Measurements from ENCODE around the gene DMTF1. TPM values are rescaled to one million over a fixed set of nuclear protein-coding genes. Genes with fewer than 3 reads are reported as not detected.
A peak's percentile ranks its signal among the peaks of the same experiment; 100 is the strongest.

DMTF1 gene
- total RNA-seq, 3 donors from 2014 or later, result 85.9 to 185 (median 118) TPM

DNA sequence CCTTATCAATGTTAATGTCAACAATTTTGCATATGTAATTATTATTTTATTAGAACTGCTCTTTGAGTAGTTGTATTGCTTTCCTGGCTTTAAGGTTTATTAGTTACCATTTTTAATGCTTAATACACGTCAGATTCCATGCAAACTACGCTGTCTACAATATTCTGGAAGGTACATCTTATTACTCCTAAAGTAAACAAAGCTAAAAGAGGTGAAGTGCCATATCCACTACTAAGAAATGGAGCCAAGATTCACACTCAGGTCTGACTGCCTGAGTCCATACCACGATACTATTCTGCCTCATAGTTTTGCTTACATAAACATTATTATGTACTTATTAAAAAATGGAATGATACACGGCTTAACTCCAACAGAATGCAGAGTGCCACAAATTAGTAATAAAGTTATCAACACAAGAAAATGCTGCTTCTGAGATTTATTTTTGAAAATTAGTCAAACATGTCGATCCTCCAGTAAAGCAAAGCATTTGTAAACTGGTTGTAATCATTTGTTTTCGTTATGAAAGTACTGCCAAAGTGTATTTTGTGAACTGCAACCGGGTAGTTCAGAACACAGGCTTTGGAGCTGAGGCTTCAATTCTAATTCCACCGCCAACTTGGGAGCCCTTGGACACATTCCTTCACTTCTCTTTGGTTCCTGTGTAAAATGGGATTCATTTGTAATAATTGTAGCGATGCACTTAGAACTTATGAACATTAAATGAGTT, 1.1 kb upstream of the DMTF1 start:
- H3K27me3 ChIP-seq, result no peaks in the 10 kb centered on the region
- no peak for TF ChIP-seq POLR2A (IDR thresholded peaks at IDR 0.05)
- TF ChIP-seq, protein P1, sequence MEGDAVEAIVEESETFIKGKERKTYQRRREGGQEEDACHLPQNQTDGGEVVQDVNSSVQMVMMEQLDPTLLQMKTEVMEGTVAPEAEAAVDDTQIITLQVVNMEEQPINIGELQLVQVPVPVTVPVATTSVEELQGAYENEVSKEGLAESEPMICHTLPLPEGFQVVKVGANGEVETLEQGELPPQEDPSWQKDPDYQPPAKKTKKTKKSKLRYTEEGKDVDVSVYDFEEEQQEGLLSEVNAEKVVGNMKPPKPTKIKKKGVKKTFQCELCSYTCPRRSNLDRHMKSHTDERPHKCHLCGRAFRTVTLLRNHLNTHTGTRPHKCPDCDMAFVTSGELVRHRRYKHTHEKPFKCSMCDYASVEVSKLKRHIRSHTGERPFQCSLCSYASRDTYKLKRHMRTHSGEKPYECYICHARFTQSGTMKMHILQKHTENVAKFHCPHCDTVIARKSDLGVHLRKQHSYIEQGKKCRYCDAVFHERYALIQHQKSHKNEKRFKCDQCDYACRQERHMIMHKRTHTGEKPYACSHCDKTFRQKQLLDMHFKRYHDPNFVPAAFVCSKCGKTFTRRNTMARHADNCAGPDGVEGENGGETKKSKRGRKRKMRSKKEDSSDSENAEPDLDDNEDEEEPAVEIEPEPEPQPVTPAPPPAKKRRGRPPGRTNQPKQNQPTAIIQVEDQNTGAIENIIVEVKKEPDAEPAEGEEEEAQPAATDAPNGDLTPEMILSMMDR (IDR thresholded peaks at IDR 0.05), result no peak
- no peak for TF ChIP-seq POLR2AphosphoS5 (IDR thresholded peaks at IDR 0.05)
- H3K4me3 ChIP-seq, result peak overlapping the region; percentile 70 to 95 (median 77)
- no peaks in the 10 kb centered on the region for H3K36me3 ChIP-seq
- H3K4me1 ChIP-seq, result peaks cover 0 to 9% of the 10 kb centered on the region in 2 donors
- intact Hi-C loops (cut with DNase I; ENCODE audit: low total_unique reads), result loop anchor here (2.0 kb wide), 1 partner anchor 68 kb away; the partner anchor contains the start of gene TMEM243
- peak overlapping the region; percentile 97 to 99 for H3K27ac ChIP-seq
- DNase-seq (ENCODE audit: low spot score in 2 of 2), result no peak
- no peaks in the 10 kb centered on the region for H3K9me3 ChIP-seq

DNA sequence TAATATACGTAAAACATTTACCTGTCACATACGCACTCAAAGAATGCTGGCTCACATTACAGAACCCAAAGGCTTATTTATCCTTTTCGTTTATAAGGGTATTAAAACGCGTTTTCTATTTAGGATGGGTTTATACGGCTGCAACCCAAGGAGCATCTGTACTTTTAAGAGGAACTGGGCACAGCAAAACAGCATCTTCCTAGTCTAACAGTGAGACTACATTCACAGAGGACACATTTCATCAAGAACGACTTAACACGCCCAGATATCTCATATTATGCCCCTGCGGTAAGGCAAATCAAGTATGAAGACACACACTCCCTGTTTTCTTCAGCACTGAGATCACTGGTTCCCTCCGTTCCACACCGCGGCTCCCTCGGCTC, 533 bp upstream of the DMTF1 start:
- TF ChIP-seq POLR2AphosphoS5 (IDR thresholded peaks at IDR 0.05) (no peak), POLR2A (IDR thresholded peaks at IDR 0.05) (no peak)
- Histone ChIP-seq H3K9me3 (no peaks in the 10 kb centered on the region), H3K36me3 (no peaks in the 10 kb centered on the region), H3K27ac (peak overlapping the region; percentile 97 to 99), H3K4me3 (peak overlapping the region; percentile 70 to 95 (median 77)), H3K4me1 (peaks cover 0 to 14% of the 10 kb centered on the region in 2 donors), H3K27me3 (no peaks in the 10 kb centered on the region)
- no peak for DNase-seq (ENCODE audit: low spot score in 2 of 2)
- intact Hi-C loops (cut with DNase I; ENCODE audit: low total_unique reads), result loop anchor here (2.0 kb wide), 1 partner anchor 67 kb away; the partner anchor contains the start of gene TMEM243

DNA sequence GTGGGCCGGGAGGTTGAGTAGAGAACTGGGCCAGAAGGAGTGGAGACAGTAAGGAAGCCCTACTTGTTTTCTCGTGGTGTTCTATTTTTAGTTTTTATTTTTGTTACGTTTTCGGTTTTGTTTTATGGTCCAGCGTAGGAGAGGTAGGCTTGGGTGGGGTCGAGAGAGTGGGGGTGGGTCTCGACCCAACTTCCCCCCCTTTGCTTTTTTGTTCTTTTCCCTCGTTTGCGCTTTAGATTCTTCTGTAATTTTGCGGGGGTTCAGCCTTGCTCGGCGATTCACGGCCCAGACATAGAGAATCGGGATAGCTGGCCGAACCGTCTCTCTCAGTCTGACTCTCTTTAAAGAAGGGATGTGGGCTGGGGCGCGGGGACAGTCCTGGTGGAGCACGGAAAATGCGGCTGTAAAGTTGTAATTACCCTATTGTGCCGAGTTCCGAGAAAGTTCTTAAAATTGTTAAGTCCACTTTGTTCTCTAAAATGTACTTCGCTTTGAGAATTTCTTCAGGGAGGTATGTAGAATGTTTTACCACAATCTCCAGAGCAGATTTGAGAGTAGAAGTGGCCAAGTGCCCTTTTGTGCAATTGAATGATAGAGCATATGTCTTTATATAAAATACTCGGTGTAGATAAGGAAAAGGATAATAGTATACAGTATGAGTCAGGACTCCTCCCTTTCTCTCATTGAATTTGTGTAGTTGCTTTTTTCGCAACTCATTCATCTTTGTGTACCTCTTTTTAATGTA, 816 bp downstream of the DMTF1 start:
- TF ChIP-seq, protein P1 (IDR thresholded peaks at IDR 0.05), result no peak
- TF ChIP-seq POLR2AphosphoS5 (IDR thresholded peaks at IDR 0.05) (no peak), POLR2A (IDR thresholded peaks at IDR 0.05) (no peak)
- Histone ChIP-seq H3K9me3 (no peaks in the 10 kb centered on the region), H3K4me1 (peaks cover 0 to 14% of the 10 kb centered on the region in 2 donors), H3K4me3 (peak overlapping the region; percentile 70 to 95 (median 77)), H3K36me3 (no peaks in the 10 kb centered on the region), H3K27ac (peak overlapping the region; percentile 97 to 99), H3K27me3 (no peaks in the 10 kb centered on the region)
- intact Hi-C loops (cut with DNase I; ENCODE audit: low total_unique reads), result no loop called here
- DNase-seq (ENCODE audit: low spot score in 2 of 2), result peak; percentile 29 to 52

DNA sequence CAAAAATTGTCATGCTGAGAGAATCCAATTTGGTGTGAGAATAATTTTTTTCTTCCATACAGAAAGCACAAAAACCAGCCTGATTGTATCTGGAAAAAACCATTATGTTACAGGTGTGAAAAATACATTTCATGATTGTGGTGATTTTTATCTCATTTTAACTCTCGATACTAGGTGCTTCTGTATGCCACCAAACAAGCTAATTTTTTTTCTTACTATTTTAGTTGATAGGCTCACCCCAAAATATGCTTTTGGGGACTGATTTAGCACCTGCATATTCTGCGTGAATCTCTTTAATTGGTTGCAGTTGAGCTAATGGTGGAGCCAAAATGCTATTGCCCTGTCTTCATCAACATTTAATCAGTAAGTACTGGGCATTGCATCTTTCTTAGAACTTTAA, 1.9 kb downstream of the DMTF1 start:
- H3K9me3 ChIP-seq, result no peaks in the 10 kb centered on the region
- no peak overlapping the region for H3K27ac ChIP-seq
- TF ChIP-seq POLR2A (IDR thresholded peaks at IDR 0.05) (no peak), POLR2AphosphoS5 (IDR thresholded peaks at IDR 0.05) (no peak)
- TF ChIP-seq, protein P1 (IDR thresholded peaks at IDR 0.05), result no peak
- no peak for DNase-seq (ENCODE audit: low spot score in 2 of 2)
- H3K27me3 ChIP-seq, result no peaks in the 10 kb centered on the region
- intact Hi-C loops (cut with DNase I; ENCODE audit: low total_unique reads), result no loop called here
- no peaks in the 10 kb centered on the region for H3K36me3 ChIP-seq
- H3K4me1 ChIP-seq, result peaks cover 0 to 14% of the 10 kb centered on the region in 2 donors
- peak overlapping the region; percentile 70 to 95 (median 77) for H3K4me3 ChIP-seq

DNA sequence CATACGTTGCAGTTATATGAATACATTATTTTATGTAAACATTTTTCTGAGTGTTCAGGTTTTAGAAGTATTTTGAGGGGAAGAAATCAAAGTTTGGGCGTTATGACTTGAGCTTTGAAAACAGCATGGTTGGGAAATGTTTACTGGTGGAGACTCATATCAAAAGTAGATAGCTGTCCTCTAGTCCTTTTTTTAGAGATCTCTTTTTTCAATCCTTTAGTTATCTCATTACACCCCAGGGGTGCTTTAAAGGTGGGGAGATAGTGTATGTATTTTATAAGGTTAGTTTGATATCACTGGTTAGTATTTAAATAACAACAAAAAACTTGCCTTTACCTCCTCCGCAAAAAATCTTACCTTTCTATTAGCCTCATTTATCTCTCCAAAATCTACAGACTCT, 2.3 kb downstream of the DMTF1 start:
- Histone ChIP-seq H3K36me3 (no peaks in the 10 kb centered on the region), H3K4me3 (peak overlapping the region; percentile 70 to 95 (median 77)), H3K27ac (no peak overlapping the region), H3K4me1 (peaks cover 0 to 14% of the 10 kb centered on the region in 2 donors), H3K27me3 (no peaks in the 10 kb centered on the region), H3K9me3 (no peaks in the 10 kb centered on the region)
- TF ChIP-seq POLR2AphosphoS5 (IDR thresholded peaks at IDR 0.05) (no peak), POLR2A (IDR thresholded peaks at IDR 0.05) (no peak)
- TF ChIP-seq, protein P1 (IDR thresholded peaks at IDR 0.05), result no peak
- no peak for DNase-seq (ENCODE audit: low spot score in 2 of 2)
- intact Hi-C loops (cut with DNase I; ENCODE audit: low total_unique reads), result no loop called here
